HL-60 (cell line): ENCODE results near the gene CSNK2B.

Source experiments
- TF ChIP-seq, protein P1 (sequence below): IDR thresholded peaks from one replicate; pipeline ENCODE4 v1.5.1; 2011; ENCODE audit warnings: low read length, control low read depth, inconsistent platforms; ENCODE audit not compliant: insufficient read depth
- TF ChIP-seq, protein P2 (sequence below): IDR thresholded peaks from 2 replicates; pipeline ENCODE4 v1.6.1; 2012; ENCODE audit warnings: low read depth; ENCODE audit not compliant: insufficient replicate concordance

DNA sequence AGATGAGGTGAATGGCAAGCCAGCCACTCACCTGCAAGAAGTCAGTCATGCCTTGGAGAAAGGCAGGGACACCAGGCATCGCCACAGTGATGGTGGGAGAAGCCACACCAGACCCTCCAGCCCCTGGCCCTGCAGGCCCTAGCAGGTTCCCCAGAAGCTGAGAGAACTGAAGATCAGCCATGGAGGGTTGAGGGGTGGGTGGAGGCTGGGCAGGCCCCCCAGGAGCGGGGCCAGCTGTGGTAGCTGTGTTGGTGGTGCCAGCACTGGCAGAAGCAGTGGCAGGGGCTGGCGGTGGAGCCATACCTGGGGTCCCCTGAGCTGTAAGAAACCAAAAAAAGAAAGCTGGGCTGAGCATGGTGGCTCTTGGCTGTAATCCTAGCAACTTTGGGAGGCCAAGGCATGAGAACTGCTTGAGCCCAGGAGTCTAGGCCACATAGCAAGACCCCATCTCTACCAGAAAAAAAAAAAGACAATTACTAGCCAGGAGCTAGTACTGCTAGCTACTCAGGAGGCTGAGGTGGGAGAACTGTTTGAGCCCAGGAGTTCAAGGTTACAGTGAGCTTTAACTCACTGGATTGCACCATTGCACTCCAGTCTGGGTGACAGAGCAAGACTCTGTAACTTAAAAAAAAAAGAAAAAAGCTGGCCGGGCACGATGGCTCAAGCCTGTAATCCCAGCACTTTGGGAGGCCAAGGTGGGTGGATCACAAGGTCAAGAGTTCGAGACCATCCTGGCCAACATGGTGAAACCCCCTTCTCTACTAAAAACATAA is 22.9 kb upstream of the CSNK2B start:
- TF ChIP-seq, protein P1, sequence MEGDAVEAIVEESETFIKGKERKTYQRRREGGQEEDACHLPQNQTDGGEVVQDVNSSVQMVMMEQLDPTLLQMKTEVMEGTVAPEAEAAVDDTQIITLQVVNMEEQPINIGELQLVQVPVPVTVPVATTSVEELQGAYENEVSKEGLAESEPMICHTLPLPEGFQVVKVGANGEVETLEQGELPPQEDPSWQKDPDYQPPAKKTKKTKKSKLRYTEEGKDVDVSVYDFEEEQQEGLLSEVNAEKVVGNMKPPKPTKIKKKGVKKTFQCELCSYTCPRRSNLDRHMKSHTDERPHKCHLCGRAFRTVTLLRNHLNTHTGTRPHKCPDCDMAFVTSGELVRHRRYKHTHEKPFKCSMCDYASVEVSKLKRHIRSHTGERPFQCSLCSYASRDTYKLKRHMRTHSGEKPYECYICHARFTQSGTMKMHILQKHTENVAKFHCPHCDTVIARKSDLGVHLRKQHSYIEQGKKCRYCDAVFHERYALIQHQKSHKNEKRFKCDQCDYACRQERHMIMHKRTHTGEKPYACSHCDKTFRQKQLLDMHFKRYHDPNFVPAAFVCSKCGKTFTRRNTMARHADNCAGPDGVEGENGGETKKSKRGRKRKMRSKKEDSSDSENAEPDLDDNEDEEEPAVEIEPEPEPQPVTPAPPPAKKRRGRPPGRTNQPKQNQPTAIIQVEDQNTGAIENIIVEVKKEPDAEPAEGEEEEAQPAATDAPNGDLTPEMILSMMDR: no peak
- TF ChIP-seq, protein P2, sequence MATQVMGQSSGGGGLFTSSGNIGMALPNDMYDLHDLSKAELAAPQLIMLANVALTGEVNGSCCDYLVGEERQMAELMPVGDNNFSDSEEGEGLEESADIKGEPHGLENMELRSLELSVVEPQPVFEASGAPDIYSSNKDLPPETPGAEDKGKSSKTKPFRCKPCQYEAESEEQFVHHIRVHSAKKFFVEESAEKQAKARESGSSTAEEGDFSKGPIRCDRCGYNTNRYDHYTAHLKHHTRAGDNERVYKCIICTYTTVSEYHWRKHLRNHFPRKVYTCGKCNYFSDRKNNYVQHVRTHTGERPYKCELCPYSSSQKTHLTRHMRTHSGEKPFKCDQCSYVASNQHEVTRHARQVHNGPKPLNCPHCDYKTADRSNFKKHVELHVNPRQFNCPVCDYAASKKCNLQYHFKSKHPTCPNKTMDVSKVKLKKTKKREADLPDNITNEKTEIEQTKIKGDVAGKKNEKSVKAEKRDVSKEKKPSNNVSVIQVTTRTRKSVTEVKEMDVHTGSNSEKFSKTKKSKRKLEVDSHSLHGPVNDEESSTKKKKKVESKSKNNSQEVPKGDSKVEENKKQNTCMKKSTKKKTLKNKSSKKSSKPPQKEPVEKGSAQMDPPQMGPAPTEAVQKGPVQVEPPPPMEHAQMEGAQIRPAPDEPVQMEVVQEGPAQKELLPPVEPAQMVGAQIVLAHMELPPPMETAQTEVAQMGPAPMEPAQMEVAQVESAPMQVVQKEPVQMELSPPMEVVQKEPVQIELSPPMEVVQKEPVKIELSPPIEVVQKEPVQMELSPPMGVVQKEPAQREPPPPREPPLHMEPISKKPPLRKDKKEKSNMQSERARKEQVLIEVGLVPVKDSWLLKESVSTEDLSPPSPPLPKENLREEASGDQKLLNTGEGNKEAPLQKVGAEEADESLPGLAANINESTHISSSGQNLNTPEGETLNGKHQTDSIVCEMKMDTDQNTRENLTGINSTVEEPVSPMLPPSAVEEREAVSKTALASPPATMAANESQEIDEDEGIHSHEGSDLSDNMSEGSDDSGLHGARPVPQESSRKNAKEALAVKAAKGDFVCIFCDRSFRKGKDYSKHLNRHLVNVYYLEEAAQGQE: no peak
